GM06990 (cell line): Measurements from ENCODE around the gene ARHGAP33.

ENCODE experiments used
- DNase-seq: peaks from one replicate; pipeline ENCODE4 v3.0.0-alpha.2; 2011; ENCODE audit not compliant: insufficient read length; ENCODE audit errors: extremely low read depth
- H3K27me3 ChIP-seq: replicated peaks from 2 replicates; pipeline ENCODE4 v1.6.0; 2011; ENCODE audit warnings: low read length; ENCODE audit not compliant: control insufficient read depth, insufficient read depth
- H3K36me3 ChIP-seq: 2 replicates; pipeline ENCODE4 v1.5.1; 2011; ENCODE audit warnings: low read length; ENCODE audit not compliant: control insufficient read depth, insufficient read depth
- H3K4me3 ChIP-seq: replicated peaks from 2 replicates; pipeline ENCODE4 v1.5.1; 2011; ENCODE audit warnings: low read depth, mild to moderate bottlenecking, control low read depth, low read length
- TF ChIP-seq, protein P1 (sequence below): IDR thresholded peaks from 2 replicates; pipeline ENCODE4 v1.5.1; 2011; ENCODE audit warnings: low read length, control low read depth, mild to moderate bottlenecking, inconsistent platforms; ENCODE audit not compliant: insufficient read depth, poor library complexity, severe bottlenecking

Gene ARHGAP33

DNA sequence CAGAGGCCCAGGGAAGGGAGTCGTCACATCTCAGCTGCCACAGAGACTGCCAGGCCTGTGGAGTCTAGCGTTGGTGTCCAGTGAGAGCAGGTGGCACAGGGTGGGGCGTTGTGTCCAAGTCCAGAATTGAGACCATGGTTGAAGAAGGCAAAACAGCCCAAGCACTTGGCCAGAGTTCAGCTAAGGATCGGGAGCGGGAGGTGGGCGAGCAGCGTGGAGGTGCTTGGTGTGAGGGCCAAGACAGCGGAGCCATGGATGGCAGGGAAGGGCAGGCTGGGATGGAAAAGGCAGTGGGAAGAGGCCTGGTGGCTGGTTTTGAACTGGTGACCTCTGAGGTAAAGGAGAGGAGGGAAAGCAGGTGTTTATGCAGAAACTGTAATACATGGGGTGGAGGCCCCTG is 41.1 kb upstream of the ARHGAP33 start:
- DNase-seq, result no peak
- Histone ChIP-seq H3K4me3 (no peak overlapping the region), H3K27me3 (no peaks in the 10 kb centered on the region), H3K36me3 (peaks cover 60% of the 10 kb centered on the region)
- TF ChIP-seq, protein P1, sequence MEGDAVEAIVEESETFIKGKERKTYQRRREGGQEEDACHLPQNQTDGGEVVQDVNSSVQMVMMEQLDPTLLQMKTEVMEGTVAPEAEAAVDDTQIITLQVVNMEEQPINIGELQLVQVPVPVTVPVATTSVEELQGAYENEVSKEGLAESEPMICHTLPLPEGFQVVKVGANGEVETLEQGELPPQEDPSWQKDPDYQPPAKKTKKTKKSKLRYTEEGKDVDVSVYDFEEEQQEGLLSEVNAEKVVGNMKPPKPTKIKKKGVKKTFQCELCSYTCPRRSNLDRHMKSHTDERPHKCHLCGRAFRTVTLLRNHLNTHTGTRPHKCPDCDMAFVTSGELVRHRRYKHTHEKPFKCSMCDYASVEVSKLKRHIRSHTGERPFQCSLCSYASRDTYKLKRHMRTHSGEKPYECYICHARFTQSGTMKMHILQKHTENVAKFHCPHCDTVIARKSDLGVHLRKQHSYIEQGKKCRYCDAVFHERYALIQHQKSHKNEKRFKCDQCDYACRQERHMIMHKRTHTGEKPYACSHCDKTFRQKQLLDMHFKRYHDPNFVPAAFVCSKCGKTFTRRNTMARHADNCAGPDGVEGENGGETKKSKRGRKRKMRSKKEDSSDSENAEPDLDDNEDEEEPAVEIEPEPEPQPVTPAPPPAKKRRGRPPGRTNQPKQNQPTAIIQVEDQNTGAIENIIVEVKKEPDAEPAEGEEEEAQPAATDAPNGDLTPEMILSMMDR, result no peak

DNA sequence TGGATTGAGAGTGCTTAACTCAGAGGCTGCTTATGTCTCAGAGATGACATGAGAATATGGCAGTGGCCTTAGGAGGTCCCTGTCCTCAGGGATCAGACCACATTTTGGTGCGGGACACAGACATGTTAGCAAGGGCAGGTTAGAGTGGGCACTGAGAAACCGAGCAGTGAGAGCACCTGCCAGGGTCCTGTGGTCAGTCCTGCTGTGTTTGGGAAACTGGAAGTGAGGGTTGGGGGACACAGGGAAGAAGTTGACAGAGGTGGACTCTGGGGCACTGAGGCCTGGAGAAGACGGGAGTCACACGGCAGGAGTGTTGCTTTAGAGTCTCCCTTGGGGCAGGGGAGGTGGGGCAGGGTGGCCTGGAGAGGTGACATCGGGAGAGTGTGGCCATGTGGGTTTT is 40.5 kb upstream of the ARHGAP33 start:
- Histone ChIP-seq H3K36me3 (peaks cover 58% of the 10 kb centered on the region), H3K27me3 (no peaks in the 10 kb centered on the region), H3K4me3 (no peak overlapping the region)
- TF ChIP-seq, protein P1, result no peak
- no peak for DNase-seq

DNA sequence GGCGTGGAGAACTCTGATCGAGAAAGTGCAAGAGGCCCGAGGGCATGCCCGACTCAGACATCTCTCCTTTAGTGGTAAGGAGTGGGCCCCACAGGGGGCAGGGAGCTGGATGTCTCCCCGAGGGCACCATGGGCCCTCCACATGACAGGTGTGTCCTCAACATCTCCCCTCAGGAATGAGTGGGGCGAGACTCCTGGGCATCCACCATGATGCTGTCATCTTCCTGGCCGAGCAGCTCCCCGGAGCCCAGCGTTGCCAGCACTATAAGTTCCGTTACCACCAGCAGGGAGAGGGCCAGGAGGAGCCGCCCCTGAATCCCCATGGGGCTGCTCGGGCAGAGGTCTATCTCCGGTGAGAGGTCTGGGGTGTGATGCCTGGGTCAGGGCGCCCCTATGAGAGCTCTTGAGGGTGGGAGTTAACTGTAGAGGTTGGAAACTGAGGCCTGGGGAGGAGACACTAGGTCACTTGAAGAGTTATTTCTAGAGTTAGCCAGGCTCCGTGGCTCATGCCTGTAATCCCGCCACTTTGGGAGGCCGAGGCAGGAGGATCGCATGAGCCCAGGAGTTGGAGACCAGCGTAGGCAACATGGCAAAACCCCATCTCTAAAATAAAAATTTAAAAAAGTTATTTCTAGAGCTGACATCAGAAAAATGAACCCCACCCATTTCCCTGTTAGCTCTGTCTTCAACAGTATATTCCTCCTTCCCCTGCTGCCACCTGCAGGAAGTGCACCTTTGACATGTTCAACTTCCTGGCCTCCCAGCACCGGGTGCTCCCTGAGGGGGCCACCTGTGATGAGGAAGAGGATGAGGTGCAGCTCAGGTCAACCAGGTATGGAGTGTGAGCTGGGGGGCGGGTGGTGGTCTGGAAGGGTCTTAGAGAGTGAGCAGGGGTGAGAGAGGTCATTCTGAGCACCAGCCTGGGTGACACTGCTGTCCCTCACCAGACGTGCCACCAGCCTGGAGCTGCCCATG is 38.2 kb upstream of the ARHGAP33 start:
- H3K4me3 ChIP-seq, result no peak overlapping the region
- no peak for DNase-seq
- H3K27me3 ChIP-seq, result no peaks in the 10 kb centered on the region
- H3K36me3 ChIP-seq, result peaks cover 41% of the 10 kb centered on the region
- TF ChIP-seq, protein P1, result peak; percentile 34

DNA sequence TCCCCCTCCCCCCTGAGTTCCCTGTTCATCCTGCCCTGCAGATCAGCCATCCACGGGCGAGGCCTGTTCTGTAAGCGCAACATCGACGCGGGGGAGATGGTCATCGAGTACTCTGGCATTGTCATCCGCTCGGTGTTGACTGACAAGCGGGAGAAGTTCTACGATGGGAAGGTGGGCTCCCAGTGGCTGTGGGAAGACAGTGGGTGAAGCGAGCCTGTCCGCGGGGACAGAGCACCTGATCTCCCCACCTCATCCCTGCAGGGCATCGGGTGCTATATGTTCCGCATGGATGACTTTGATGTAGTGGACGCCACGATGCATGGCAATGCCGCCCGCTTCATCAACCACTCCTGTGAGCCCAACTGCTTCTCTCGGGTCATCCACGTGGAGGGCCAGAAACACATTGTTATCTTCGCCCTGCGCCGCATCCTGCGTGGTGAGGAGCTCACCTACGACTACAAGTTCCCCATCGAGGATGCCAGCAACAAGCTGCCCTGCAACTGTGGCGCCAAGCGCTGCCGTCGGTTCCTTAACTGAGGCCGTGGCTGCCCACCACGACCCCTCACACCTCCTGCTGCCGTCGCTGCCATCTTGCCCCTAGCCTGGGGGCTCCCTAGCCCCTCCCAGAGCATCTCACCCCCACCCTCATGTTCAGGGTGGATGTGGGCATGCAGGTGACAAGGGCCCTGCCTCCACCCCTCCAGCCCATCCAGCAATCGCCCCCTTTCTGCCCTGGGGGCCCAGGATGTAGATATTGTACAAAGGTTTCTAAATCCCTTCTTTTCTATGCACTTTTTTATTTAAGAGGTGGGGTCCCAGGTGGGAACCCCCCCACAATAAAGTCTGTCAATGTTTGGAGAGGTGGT is 37.1 kb upstream of the ARHGAP33 start:
- no peak overlapping the region for H3K4me3 ChIP-seq
- no peaks in the 10 kb centered on the region for H3K27me3 ChIP-seq
- no peak for DNase-seq
- TF ChIP-seq, protein P1, result no peak
- H3K36me3 ChIP-seq, result peaks cover 37% of the 10 kb centered on the region

DNA sequence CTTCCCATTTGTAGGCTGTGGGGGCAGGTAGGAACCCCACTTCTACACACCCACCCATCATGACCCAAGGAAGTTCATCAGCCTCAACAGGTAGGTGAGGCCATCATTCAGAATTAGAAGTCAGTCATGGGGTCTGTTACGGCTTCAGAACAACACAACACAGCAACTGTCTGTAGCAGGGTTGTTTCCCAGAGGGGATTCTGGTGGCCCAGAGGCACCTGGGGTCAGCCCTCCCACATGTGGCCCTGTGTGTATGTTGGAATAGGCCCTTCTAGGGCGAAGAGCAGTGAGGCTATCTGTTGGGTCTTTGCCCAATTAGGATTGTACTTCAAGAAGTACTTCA is 36.5 kb upstream of the ARHGAP33 start:
- DNase-seq, result no peak
- Histone ChIP-seq H3K4me3 (no peak overlapping the region), H3K36me3 (peaks cover 32% of the 10 kb centered on the region), H3K27me3 (no peaks in the 10 kb centered on the region)
- TF ChIP-seq, protein P1, result no peak
